HepG2 (cell line): ENCODE measurements around the gene TTLL11. TPM values are rescaled to one million over a fixed set of nuclear protein-coding genes. Genes with fewer than 3 reads are reported as not detected.

Experiments used
- ATAC-seq: fragments of 200-7000 bp; cut with Tn5 transposase; 3 replicates; pipeline ENCODE4 v1.9.1; 2020; ENCODE audit warnings: mild to moderate bottlenecking, moderate library complexity
- BruUV-seq: library from RNA; stranded (reverse); fragments of 400-500 nt; replicated peaks from 2 replicates; lab custom pipeline; 2021; lab: Mats Ljungman, UMichigan
- CTCF ChIA-PET: fragments of 300-600 bp; formaldehyde crosslinking; extraction: SDS; loops from one replicate; lab custom pipeline; 2021; ENCODE audit warnings: low total read pairs, inconsistent platforms, low intra/inter-chr PET ratio; lab: Yijun Ruan, JAX
- POLR2A ChIA-PET: fragments of 350-600 bp; sonication (Branson Sonifier 250); formaldehyde crosslinking; loops from one replicate; lab custom pipeline; 2020; ENCODE audit warnings: antibody characterized with exemption, inconsistent platforms; lab: Yijun Ruan, JAX
- DNase-seq: peaks from one replicate; pipeline ENCODE4 v3.0.0-alpha.2; 2015; ENCODE audit warnings: low spot score
- FAIRE-seq: peaks from 3 replicates; lab custom pipeline; 2011; peaks lifted over from hg19 to GRCh38; lab: Jason Lieb, UNC
- H2AFZ ChIP-seq: one replicate; pipeline ENCODE4 v1.6.1; 2011; ENCODE audit warnings: low read length, inconsistent platforms
- H3K27ac ChIP-seq: fragments of 300-600 bp; 3 replicates; pipeline ENCODE4 v1.8.0; 2011; ENCODE audit warnings: mixed run types, mild to moderate bottlenecking, mixed read lengths, low read length, inconsistent platforms; ENCODE audit not compliant: insufficient read depth; ENCODE audit errors: extremely low read length
- H3K27me3 ChIP-seq, 2 experiments: fragments of 200-600 bp in 1 of 2; 2 replicates in 1 of 2; 3 replicates in 1 of 2; pipeline versions ENCODE4 v1.6.0 to v1.8.0; 2011; ENCODE audit warnings: low read length in 2 of 2, mild to moderate bottlenecking in 2 of 2, moderate library complexity in 2 of 2, inconsistent platforms in 1 of 2; ENCODE audit not compliant: insufficient read depth in 2 of 2, control insufficient read depth in 1 of 2
- H3K36me3 ChIP-seq, 2 experiments: fragments of 200-600 bp in 1 of 2; replicated peaks in 1 of 2; 2 replicates in 1 of 2; 3 replicates in 1 of 2; pipeline versions ENCODE4 v1.5.1 to v1.8.0; 2011; ENCODE audit warnings: low read length in 2 of 2, inconsistent platforms in 1 of 2; ENCODE audit not compliant: insufficient read depth in 2 of 2, control insufficient read depth in 1 of 2
- H3K4me1 ChIP-seq: 2 replicates; pipeline ENCODE4 v1.5.1; 2012; ENCODE audit warnings: low read length, inconsistent platforms; ENCODE audit not compliant: insufficient read depth
- H3K4me2 ChIP-seq: 2 replicates; pipeline ENCODE4 v1.6.0; 2011; ENCODE audit warnings: low read depth, low read length, inconsistent platforms
- H3K4me3 ChIP-seq, 3 experiments: fragments of 200-600 bp in 1 of 3; sonication (generic), shearing (Covaris generic) in 1 of 3; replicated peaks in 1 of 3; 2 replicates each; pipeline ENCODE4 v1.5.1; 2011 to 2016; ENCODE audit warnings: low read length in 3 of 3, inconsistent platforms in 2 of 3, low read depth in 2 of 3, mild to moderate bottlenecking in 2 of 3, control low read depth in 1 of 3, mixed read lengths in 1 of 3; ENCODE audit not compliant: insufficient read depth in 1 of 3
- H3K79me2 ChIP-seq: one replicate; pipeline ENCODE4 v1.6.1; 2011; ENCODE audit warnings: low read length, inconsistent platforms; ENCODE audit not compliant: insufficient read depth
- H3K9ac ChIP-seq: 2 replicates; pipeline ENCODE4 v1.6.0; 2011; ENCODE audit warnings: mild to moderate bottlenecking, low read depth, low read length, inconsistent platforms; ENCODE audit not compliant: insufficient read depth
- H3K9me3 ChIP-seq: 2 replicates; pipeline ENCODE4 v1.5.1; 2012; ENCODE audit warnings: mild to moderate bottlenecking, low read length
- H4K20me1 ChIP-seq: 2 replicates; pipeline ENCODE4 v1.6.0; 2011; ENCODE audit warnings: inconsistent platforms, mild to moderate bottlenecking, low read length, moderate library complexity; ENCODE audit not compliant: insufficient read depth
- FOSL1 ChIP-seq: sonication (generic); formaldehyde crosslinking; IDR thresholded peaks from 2 replicates; pipeline ENCODE4 v1.9.0; 2021; ENCODE audit warnings: missing genetic modification reagents, borderline replicate concordance
- KDM5A ChIP-seq: fragments of 200-600 bp; sonication (generic); IDR thresholded peaks from 2 replicates; pipeline ENCODE4 v1.7.0; 2018; ENCODE audit warnings: antibody characterized with exemption, mild to moderate bottlenecking, low read length, borderline replicate concordance
- PTBP1 ChIP-seq: fragments of 200-400 bp; formaldehyde crosslinking; IDR thresholded peaks from 2 replicates; pipeline ENCODE4 v1.6.1; 2018; ENCODE audit warnings: low read length, low read depth; ENCODE audit not compliant: poor library complexity, severe bottlenecking
- TCF12 ChIP-seq, 2 experiments: fragments of 450-650 bp in 1 of 2; sonication (generic) in 1 of 2; formaldehyde crosslinking in 1 of 2; IDR thresholded peaks; 2 replicates each; pipeline versions ENCODE4 v1.6.1 to v1.8.0; 2017 to 2022; ENCODE audit warnings: antibody characterized with exemption in 1 of 2, mild to moderate bottlenecking in 1 of 2, missing genetic modification reagents in 1 of 2, moderate library complexity in 1 of 2
- TGIF2 ChIP-seq: IDR thresholded peaks from 2 replicates; pipeline ENCODE4 v1.6.1; 2016; ENCODE audit warnings: control low read depth, missing compliant biosample characterization
- ZKSCAN8 ChIP-seq: IDR thresholded peaks from 2 replicates; pipeline ENCODE4 v1.6.1; 2016; ENCODE audit warnings: borderline replicate concordance, missing genetic modification reagents, missing compliant biosample characterization
- ZNF136 ChIP-seq: sonication (generic); formaldehyde crosslinking; IDR thresholded peaks from 2 replicates; pipeline ENCODE4 v1.8.1; 2022; ENCODE audit warnings: low read depth, mild to moderate bottlenecking, moderate library complexity, missing genetic modification reagents
- ZNF737 ChIP-seq: sonication (generic); formaldehyde crosslinking; IDR thresholded peaks from 2 replicates; pipeline ENCODE4 v1.5.0; 2020; ENCODE audit warnings: missing genetic modification reagents, mild to moderate bottlenecking, borderline replicate concordance
- ZNF792 ChIP-seq: IDR thresholded peaks from 2 replicates; pipeline ENCODE4 v1.6.1; 2016
- WGBS: methylation state at CpG from one replicate; pipeline ENCODE4 v1.1.6; 2017; ENCODE audit warnings: low lambda C conversion rate; 5-methylcytosine and 5-hydroxymethylcytosine counted together
- in situ Hi-C: cut with HindIII; loops from 2 replicates; pipeline ENCODE4 v1.10.0; 2017; ENCODE audit warnings: low pct_unique_long_range_greater_than_20kb; ENCODE audit not compliant: extremely low pct_ligation_motif_present
- intact Hi-C: fragments of 100-400 bp; cut with micrococcal nuclease; formaldehyde crosslinking; loops from one replicate; pipeline ENCODE4 v1.10.0; 2022; ENCODE audit not compliant: unreplicated experiment
- polyA plus RNA-seq, 8 experiments: library from polyadenylated mRNA; depleted of rRNA in 3 of 8; stranded (reverse) in 7 of 8; unstranded in 1 of 8; fragments of >200 nt; fragmentation: Illumina TruSeq in 4 of 8; extraction: Trizol in 4 of 8; gene quantifications; 2 replicates each; pipeline versions ENCODE4 v1.2.1 to v1.2.3, GENCODE V29; 2011 to 2016; ENCODE audit warnings: low read depth in 4 of 8, missing spikeins in 1 of 8, mixed read lengths in 1 of 8; ENCODE audit not compliant: insufficient read depth in 1 of 8
- total RNA-seq, 5 experiments: library from RNA; depleted of rRNA; stranded (reverse); fragments of >200 nt; fragmentation: Illumina TruSeq; extraction: Trizol; gene quantifications; 2 replicates each; pipeline ENCODE4 v1.2.3, GENCODE V29; 2016; ENCODE audit warnings: low read depth in 1 of 5
- TF ChIP-seq, protein P1 (sequence below): sonication (generic); formaldehyde crosslinking; IDR thresholded peaks from 2 replicates; pipeline ENCODE4 v1.5.0; 2020; ENCODE audit warnings: missing genetic modification reagents
- TF ChIP-seq, protein P2 (sequence below): IDR thresholded peaks from 2 replicates; pipeline ENCODE4 v1.6.1; 2012; ENCODE audit warnings: low read depth, low read length, improper control_type of control experiment
- TF ChIP-seq, protein P3 (sequence below): sonication (generic); formaldehyde crosslinking; IDR thresholded peaks from 2 replicates; pipeline ENCODE4 v1.5.1; 2020; ENCODE audit warnings: mild to moderate bottlenecking, missing genetic modification reagents, moderate library complexity
- TF ChIP-seq, protein P4 (sequence below): IDR thresholded peaks from 2 replicates; pipeline ENCODE4 v1.6.1; 2016; ENCODE audit warnings: mild to moderate bottlenecking

Gene TTLL11
- total and polyA plus RNA-seq, 2 of the 13 experiments (the other 11 are each of a cell fraction or from before 2014, with no cell fraction given) = 4.5 to 5.2 TPM

DNA sequence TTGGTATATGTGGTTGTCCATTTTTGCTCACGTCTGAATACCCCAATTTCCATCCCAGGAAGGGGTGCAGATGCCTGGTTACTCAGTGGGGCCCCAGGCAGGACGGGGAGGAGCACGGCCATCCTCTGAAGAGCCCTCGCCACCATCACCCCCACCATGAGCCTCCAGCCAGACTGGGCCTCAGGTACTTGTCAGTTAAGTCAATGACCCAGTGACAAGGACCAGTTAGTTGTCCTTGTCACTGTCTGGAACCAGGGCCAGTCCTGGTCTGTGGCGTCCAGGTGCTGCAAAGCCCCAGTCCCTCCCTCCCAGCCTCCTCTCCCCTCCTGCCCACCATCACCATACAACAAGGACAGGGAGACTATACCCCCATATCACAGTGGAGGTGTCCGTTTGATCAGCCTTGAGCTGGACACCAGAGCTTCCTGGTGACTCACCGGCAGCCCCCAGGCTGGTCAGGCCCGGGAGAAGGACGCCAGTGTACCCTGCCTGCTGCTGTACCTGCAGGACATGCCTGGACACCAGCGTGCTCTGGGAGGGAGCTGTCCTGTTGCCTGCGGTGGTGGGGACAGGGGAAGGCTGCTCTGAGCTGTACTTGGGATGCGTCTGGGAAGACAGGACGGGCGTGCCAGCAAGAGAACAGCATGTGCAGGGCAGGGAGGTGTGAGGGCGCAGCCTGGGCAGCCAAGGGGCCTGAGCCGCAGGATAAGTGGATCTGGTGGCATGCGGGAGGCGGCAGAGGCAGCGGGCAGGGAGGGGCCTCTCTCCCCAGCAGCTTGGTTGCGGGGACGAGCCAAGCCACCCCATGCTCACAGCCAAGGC, 32.6 kb upstream of the TTLL11 start:
- BruUV-seq = no TSS peak
- H3K27me3 ChIP-seq = peaks cover 0 to 7% of the 10 kb centered on the region in 2 experiments; a peak in 1 of 5 replicates
- ChIA-PET POLR2A (interaction anchor here (1.0 to 1.6 kb wide), 2 partner anchors 28 to 139 kb away, joined by 3 to 5 read pairs; partner anchors contain the start of genes MRRF and RBM18), CTCF (interaction anchor here (0.8 to 6.0 kb wide), 11 partner anchors 9 to 684 kb away, joined by 3 to 95 read pairs (median 5); partner anchors contain the start of genes MRRF and RBM18)
- peak; percentile 50 for DNase-seq
- no peaks in the 10 kb centered on the region for H3K79me2 ChIP-seq
- H3K9ac ChIP-seq = no peak overlapping the region
- H4K20me1 ChIP-seq = no peaks in the 10 kb centered on the region
- WGBS = 19% methylated on average over 5 of the region's 21 CpGs
- peak overlapping the region in 2 of 3 experiments; percentile 44 to 64; a peak in 4 of 6 replicates for H3K4me3 ChIP-seq
- intact Hi-C loops = loop anchor here (1.0 to 2.0 kb wide), 4 partner anchors 13 to 328 kb away; no protein-coding TSS in a partner anchor
- FAIRE-seq = no peak
- in situ Hi-C loops = loop anchor here (10.0 kb wide), 1 partner anchor 329 kb away; no protein-coding TSS in a partner anchor
- peak; percentile 81 for ATAC-seq
- H3K4me1 ChIP-seq = peaks cover 17% of the 10 kb centered on the region
- no peaks in the 10 kb centered on the region for H3K36me3 ChIP-seq
- no peak overlapping the region for H2AFZ ChIP-seq
- H3K27ac ChIP-seq = no peak overlapping the region
- no peaks in the 10 kb centered on the region for H3K9me3 ChIP-seq
- H3K4me2 ChIP-seq = peak overlapping the region; percentile 72
- TF ChIP-seq ZNF136 (CRISPR knock-in tag) (0 out of 2 replicates have a peak, but pooled peaks have one; percentile 44), ZKSCAN8 (no peak), KDM5A (no peak), PTBP1 (no peak), ZNF792 (CRISPR knock-in tag) (no peak), TGIF2 (CRISPR knock-in tag) (0 out of 2 replicates have a peak, but pooled peaks have one; percentile 22), FOSL1 (CRISPR knock-in tag) (no peak), ZNF737 (CRISPR knock-in tag) (no peak), TCF12 (IDR thresholded peaks at IDR 0.05) (no peak), TCF12 (CRISPR knock-in tag; IDR thresholded peaks at IDR 0.05) (no peak)
- TF ChIP-seq, protein P1, sequence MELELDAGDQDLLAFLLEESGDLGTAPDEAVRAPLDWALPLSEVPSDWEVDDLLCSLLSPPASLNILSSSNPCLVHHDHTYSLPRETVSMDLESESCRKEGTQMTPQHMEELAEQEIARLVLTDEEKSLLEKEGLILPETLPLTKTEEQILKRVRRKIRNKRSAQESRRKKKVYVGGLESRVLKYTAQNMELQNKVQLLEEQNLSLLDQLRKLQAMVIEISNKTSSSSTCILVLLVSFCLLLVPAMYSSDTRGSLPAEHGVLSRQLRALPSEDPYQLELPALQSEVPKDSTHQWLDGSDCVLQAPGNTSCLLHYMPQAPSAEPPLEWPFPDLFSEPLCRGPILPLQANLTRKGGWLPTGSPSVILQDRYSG (CRISPR knock-in tag) = no peak
- TF ChIP-seq, protein P2, sequence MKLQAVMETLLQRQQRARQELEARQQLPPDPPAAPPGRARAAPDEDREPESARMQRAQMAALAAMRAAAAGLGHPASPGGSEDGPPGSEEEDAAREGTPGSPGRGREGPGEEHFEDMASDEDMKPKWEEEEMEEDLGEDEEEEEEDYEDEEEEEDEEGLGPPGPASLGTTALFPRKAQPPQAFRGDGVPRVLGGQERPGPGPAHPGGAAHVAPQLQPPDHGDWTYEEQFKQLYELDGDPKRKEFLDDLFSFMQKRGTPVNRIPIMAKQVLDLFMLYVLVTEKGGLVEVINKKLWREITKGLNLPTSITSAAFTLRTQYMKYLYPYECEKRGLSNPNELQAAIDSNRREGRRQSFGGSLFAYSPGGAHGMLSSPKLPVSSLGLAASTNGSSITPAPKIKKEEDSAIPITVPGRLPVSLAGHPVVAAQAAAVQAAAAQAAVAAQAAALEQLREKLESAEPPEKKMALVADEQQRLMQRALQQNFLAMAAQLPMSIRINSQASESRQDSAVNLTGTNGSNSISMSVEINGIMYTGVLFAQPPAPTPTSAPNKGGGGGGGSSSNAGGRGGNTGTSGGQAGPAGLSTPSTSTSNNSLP = no peak
- TF ChIP-seq, protein P3, sequence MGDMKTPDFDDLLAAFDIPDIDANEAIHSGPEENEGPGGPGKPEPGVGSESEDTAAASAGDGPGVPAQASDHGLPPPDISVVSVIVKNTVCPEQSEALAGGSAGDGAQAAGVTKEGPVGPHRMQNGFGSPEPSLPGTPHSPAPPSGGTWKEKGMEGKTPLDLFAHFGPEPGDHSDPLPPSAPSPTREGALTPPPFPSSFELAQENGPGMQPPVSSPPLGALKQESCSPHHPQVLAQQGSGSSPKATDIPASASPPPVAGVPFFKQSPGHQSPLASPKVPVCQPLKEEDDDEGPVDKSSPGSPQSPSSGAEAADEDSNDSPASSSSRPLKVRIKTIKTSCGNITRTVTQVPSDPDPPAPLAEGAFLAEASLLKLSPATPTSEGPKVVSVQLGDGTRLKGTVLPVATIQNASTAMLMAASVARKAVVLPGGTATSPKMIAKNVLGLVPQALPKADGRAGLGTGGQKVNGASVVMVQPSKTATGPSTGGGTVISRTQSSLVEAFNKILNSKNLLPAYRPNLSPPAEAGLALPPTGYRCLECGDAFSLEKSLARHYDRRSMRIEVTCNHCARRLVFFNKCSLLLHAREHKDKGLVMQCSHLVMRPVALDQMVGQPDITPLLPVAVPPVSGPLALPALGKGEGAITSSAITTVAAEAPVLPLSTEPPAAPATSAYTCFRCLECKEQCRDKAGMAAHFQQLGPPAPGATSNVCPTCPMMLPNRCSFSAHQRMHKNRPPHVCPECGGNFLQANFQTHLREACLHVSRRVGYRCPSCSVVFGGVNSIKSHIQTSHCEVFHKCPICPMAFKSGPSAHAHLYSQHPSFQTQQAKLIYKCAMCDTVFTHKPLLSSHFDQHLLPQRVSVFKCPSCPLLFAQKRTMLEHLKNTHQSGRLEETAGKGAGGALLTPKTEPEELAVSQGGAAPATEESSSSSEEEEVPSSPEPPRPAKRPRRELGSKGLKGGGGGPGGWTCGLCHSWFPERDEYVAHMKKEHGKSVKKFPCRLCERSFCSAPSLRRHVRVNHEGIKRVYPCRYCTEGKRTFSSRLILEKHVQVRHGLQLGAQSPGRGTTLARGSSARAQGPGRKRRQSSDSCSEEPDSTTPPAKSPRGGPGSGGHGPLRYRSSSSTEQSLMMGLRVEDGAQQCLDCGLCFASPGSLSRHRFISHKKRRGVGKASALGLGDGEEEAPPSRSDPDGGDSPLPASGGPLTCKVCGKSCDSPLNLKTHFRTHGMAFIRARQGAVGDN = peak; percentile 81; the same call in 1 of the 2 replicates
- TF ChIP-seq, protein P4, sequence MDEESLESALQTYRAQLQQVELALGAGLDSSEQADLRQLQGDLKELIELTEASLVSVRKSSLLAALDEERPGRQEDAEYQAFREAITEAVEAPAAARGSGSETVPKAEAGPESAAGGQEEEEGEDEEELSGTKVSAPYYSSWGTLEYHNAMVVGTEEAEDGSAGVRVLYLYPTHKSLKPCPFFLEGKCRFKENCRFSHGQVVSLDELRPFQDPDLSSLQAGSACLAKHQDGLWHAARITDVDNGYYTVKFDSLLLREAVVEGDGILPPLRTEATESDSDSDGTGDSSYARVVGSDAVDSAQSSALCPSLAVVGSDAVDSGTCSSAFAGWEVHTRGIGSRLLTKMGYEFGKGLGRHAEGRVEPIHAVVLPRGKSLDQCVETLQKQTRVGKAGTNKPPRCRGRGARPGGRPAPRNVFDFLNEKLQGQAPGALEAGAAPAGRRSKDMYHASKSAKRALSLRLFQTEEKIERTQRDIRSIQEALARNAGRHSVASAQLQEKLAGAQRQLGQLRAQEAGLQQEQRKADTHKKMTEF = no peak
